AG04449 (cell line): ENCODE results near the gene MED29.

Source experiments
- CTCF ChIA-PET: fragments of 350-600 bp; formaldehyde crosslinking; extraction: SDS; loops from one replicate; lab custom pipeline; 2021; ENCODE audit warnings: antibody characterized with exemption; lab: Yijun Ruan, JAX
- POLR2A ChIA-PET: fragments of 400-600, 350-600 bp; formaldehyde crosslinking; extraction: SDS; loops from one replicate; lab custom pipeline; 2020; ENCODE audit warnings: antibody characterized with exemption, inconsistent platforms; lab: Yijun Ruan, JAX
- DNase-seq: peaks from one replicate; pipeline ENCODE4 v3.0.0-alpha.2; 2010; ENCODE audit warnings: low read depth, low spot score
- H3K4me3 ChIP-seq: 2 replicates; pipeline ENCODE4 v1.5.1; 2011; ENCODE audit warnings: low read depth, mild to moderate bottlenecking, control low read depth, low read length
- CTCF ChIP-seq: IDR thresholded peaks from one replicate; pipeline ENCODE4 v1.5.1; 2011; ENCODE audit warnings: mild to moderate bottlenecking, moderate library complexity, low read length, control low read depth, inconsistent platforms; ENCODE audit not compliant: insufficient read depth; ENCODE audit errors: missing control alignments

The MED29 gene

GRCh38 chr19:39435499-39436349 lies 44.5 kb downstream of the MED29 start, which contains the start of gene RPS16:
Gene RPS16 (minus strand): TSS chr19:39435949. CDS start chr19:39435895, 54 bp downstream.
- no peak for DNase-seq
- H3K4me3 ChIP-seq: peak within 1 kb of the TSS; percentile 100
- POLR2A ChIA-PET: interaction anchor here (0.6 to 1.8 kb wide), 32 partner anchors 9 to 1827 kb away, joined by 3 to 31 read pairs (median 4); partner anchors contain the start of genes DYRK1B, EID2B, MED29 and PAF1
- TF ChIP-seq CTCF: no peak
- CTCF ChIA-PET: interaction anchor here (0.6 to 1.8 kb wide), 12 partner anchors 9 to 99 kb away, joined by 3 to 11 read pairs (median 3); partner anchors contain the start of genes DLL3, EID2B and PLEKHG2

- DNase-seq: no peak
These were observed 45.2 kb downstream of the MED29 start for GRCh38 chr19:39436350-39436716.

GRCh38 chr19:39438270-39438934 lies 47.2 kb downstream of the MED29 start:
- TF ChIP-seq CTCF: no peak
- DNase-seq: no peak
- POLR2A ChIA-PET: interaction anchor here (0.6 to 0.8 kb wide), 3 partner anchors 32 to 101 kb away, joined by 3 read pairs; partner anchors contain the start of gene ZFP36
- CTCF ChIA-PET: interaction anchor here (0.9 to 5.9 kb wide), 7 partner anchors 12 to 404 kb away, joined by 3 to 129 read pairs (median 21); partner anchors contain the start of genes EID2 and EID2B
- no peak overlapping the region for H3K4me3 ChIP-seq

More at GRCh38 chr19:39436350-39436716, 45.2 kb downstream of the MED29 start:
- H3K4me3 ChIP-seq: peak overlapping the region; percentile 63
- ChIA-PET CTCF (interaction anchor here (0.6 to 1.8 kb wide), 10 partner anchors 9 to 98 kb away, joined by 3 to 11 read pairs (median 4); partner anchors contain the start of genes EID2B and PLEKHG2), POLR2A (interaction anchor here (0.6 to 1.8 kb wide), 30 partner anchors 8 to 750 kb away, joined by 3 to 31 read pairs (median 5); partner anchors contain the start of genes DYRK1B, EID2B, MED29 and PAF1)
- no peak for TF ChIP-seq CTCF

DNA sequence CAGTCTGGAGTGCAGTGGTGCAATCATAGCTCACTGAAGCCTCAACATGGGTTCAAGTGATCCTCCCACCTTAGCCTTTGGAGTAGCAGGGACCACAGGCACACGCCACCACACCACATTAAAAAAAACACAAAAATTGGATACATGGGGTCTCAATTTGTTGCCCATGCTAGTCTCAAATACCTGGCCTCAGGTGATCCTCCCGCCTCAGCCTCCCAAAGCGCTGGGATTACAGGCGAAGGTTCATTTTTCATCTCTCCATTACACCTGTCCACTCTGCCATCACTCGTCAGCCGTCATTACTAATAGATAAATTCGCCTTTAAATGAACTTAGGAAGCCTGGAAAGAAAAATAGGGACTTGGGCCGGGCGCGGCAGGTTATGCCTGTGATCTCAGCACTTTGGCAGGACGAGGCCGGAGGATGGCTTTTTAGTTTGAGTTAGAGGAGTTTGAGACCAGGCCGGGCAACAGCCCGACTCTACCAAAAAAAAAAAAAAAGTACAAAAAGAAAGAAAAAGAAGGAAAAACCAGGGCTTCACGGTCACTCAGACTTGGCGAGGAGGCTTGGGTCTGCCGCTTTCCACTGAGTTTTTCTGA lies 53.5 kb downstream of the MED29 start:
- H3K4me3 ChIP-seq: peak overlapping the region; percentile 99
- no peak for DNase-seq
- no peak for TF ChIP-seq CTCF
- ChIA-PET POLR2A (interaction anchor here (0.6 to 2.3 kb wide), 6 partner anchors 9 to 90 kb away, joined by 3 to 23 read pairs (median 6); partner anchors contain the start of genes PLEKHG2, RPS16 and TIMM50), CTCF (interaction anchor here (0.9 to 4.3 kb wide), 4 partner anchors 30 to 93 kb away, joined by 3 to 17 read pairs (median 4); no protein-coding TSS in a partner anchor)

DNA sequence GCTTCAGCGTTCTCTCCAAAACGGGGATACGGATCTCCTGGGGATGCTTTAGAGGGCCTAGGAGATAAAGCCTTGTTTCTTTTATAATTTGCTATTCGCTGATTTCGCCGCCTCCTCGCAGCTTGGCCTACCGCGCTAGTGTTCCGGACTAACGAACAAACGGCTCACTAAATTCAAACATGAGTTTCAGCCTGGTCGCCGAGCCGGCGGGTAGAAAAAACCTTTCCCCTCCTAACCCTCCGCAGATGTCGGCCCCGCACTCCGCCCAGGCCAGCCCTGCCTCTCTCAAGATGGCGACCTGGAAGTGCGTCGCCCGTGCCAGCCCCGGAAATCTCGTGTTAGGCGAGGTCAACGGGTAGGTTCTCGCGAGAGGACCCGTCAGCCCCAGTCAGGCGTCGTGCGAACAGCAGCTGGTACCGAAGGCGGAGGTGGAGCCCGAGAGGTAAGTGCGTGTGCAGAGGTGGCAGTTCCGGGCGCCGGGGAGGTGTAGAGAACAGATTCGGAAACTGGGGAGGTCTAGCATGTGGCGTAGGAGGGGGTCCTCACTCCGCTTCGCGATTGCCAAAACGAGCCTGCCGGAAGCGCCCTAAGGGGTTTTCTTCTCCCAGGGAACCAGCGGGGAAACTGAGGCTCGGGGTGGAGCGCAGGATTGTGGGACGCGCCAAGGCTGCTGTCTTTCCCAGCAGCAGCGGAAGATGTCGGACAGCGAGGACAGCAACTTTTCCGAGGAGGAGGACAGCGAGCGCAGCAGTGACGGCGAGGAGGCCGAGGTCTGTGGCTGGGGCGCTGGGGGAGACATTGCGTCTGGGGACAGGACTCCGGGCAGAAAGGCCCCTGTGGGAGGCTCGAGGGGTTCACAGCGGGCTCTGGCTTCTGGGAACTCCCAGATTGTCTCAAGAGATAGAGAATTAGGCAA lies 54.3 kb downstream of the MED29 start, which contains the start of gene SUPT5H:
Gene SUPT5H (plus strand): TSS at position 387 of the 916 bp plus-strand sequence. CDS start 309 bp downstream, at position 696.
- DNase-seq: peak; percentile 82
- peak within 1 kb of the TSS; percentile 99 for H3K4me3 ChIP-seq
- ChIA-PET POLR2A (interaction anchor here (0.6 to 2.3 kb wide), 7 partner anchors 10 to 89 kb away, joined by 3 to 23 read pairs (median 5); partner anchors contain the start of genes PLEKHG2, RPS16 and TIMM50), CTCF (interaction anchor here (1.1 to 4.3 kb wide), 3 partner anchors 29 to 92 kb away, joined by 3 to 17 read pairs (median 6); no protein-coding TSS in a partner anchor)
- TF ChIP-seq CTCF: no peak
